Mammary microvascular endothelial cell (primary cell): Measurements from ENCODE around the gene EVA1A. TPM values are rescaled to one million over a fixed set of nuclear protein-coding genes. Genes with fewer than 3 reads are reported as not detected.

Experiments used
- total RNA-seq: library from RNA; depleted of rRNA; stranded (reverse); fragments of >200 nt; gene quantifications from 2 replicates; pipeline ENCODE4 v1.2.3, GENCODE V29; 2015

Gene EVA1A, protein sequence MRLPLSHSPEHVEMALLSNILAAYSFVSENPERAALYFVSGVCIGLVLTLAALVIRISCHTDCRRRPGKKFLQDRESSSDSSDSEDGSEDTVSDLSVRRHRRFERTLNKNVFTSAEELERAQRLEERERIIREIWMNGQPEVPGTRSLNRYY
- 59.5 and 78.1 TPM in 2 replicates for total RNA-seq

GRCh38 chr2:75560768-75561565, at the start of gene EVA1A:
Gene EVA1A, minus strand, starts transcription at chr2:75560939. Its CDS starts 42,799 bp downstream, at chr2:75518140.

Other genes with a start within 250 kb of the EVA1A start
- gene MRPL19, start 85.8 kb upstream of the EVA1A start, total RNA-seq = 35.1 and 60.6 TPM in 2 replicates
- gene GCFC2, start 150.0 kb upstream of the EVA1A start, total RNA-seq = 25.0 and 29.0 TPM in 2 replicates